ENCODE data around the gene AOX1.
A peak's percentile ranks its signal among the peaks of the same experiment; 100 is the strongest.
"Not testable (repeated sequence)": the region's sequence is repeated elsewhere in the genome, so short reads cannot be mapped to it uniquely, and the experiment has no call there.

AOX1 gene

GRCh38 chr2:200603972-200604371, 18.2 kb downstream of the AOX1 start:
- H3K27ac ChIP-seq: peak overlapping the region; percentile 95
- TF ChIP-seq, protein P1, sequence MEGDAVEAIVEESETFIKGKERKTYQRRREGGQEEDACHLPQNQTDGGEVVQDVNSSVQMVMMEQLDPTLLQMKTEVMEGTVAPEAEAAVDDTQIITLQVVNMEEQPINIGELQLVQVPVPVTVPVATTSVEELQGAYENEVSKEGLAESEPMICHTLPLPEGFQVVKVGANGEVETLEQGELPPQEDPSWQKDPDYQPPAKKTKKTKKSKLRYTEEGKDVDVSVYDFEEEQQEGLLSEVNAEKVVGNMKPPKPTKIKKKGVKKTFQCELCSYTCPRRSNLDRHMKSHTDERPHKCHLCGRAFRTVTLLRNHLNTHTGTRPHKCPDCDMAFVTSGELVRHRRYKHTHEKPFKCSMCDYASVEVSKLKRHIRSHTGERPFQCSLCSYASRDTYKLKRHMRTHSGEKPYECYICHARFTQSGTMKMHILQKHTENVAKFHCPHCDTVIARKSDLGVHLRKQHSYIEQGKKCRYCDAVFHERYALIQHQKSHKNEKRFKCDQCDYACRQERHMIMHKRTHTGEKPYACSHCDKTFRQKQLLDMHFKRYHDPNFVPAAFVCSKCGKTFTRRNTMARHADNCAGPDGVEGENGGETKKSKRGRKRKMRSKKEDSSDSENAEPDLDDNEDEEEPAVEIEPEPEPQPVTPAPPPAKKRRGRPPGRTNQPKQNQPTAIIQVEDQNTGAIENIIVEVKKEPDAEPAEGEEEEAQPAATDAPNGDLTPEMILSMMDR (conservative IDR thresholded peaks at IDR 0.05): no peak

DNA sequence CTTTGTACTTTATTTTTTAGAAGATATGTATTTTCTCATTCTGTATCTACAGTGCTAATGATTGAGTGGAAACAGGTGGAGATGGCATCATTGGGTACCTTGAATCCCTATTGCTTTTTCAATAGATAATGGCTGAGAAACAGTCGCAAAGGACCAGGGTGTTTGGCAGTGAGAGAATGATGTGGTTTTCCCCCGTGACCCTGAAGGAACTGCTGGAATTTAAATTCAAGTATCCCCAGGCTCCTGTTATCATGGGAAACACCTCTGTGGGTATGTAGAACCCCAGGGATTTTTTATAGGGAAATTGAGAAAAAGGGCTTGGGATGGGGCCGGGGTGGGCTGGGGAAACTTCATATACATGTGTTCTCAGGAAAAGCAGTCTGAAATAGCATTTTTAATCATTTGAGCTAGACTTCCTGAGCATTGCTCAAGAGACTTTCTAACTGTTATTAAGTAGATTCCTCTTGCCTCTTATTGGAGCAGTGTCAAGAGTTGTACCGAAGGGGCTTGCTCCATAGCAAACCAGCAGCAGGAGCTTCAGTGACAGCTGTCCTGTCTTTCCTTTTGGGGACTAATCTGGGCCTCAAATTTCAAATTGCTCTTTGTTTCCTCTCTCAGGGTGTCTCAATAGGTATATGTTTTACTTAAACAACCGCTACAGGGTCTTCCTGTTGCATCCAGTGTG, 18.9 kb downstream of the AOX1 start:
- TF ChIP-seq, protein P1 (conservative IDR thresholded peaks at IDR 0.05): no peak
- H3K27ac ChIP-seq: peak overlapping the region; percentile 95; the same call in 1 of the 2 replicates

- TF ChIP-seq, protein P1 (conservative IDR thresholded peaks at IDR 0.05): no peak
- peak overlapping the region; percentile 52 for H3K27ac ChIP-seq
Observed at GRCh38 chr2:200608341-200609027, 22.7 kb downstream of the AOX1 start.

- TF ChIP-seq, protein P1 (conservative IDR thresholded peaks at IDR 0.05): no peak
- peak overlapping the region; percentile 52; the same call in 1 of the 2 replicates for H3K27ac ChIP-seq
Observed at GRCh38 chr2:200609028-200609614, 23.3 kb downstream of the AOX1 start.

GRCh38 chr2:200610217-200610616, 24.4 kb downstream of the AOX1 start:
- H3K27ac ChIP-seq: not testable (repeated sequence)

GRCh38 chr2:200613692-200614091, 27.9 kb downstream of the AOX1 start:
- H3K27ac ChIP-seq: no peak overlapping the region
- TF ChIP-seq, protein P1 (conservative IDR thresholded peaks at IDR 0.05): no peak

GRCh38 chr2:200614249-200614648, 28.4 kb downstream of the AOX1 start:
- H3K27ac ChIP-seq: no peak overlapping the region
- TF ChIP-seq, protein P1 (conservative IDR thresholded peaks at IDR 0.05): no peak
